HepG2 (cell line): ENCODE measurements around the gene DSC2. TPM values are rescaled to one million over a fixed set of nuclear protein-coding genes. Genes with fewer than 3 reads are reported as not detected.

ENCODE experiments used
- GATAD1 ChIP-seq: IDR thresholded peaks from 2 replicates; pipeline ENCODE4 v1.6.1; 2016; ENCODE audit warnings: missing genetic modification reagents, missing compliant biosample characterization
- KAT7 ChIP-seq: IDR thresholded peaks from 2 replicates; pipeline ENCODE4 v1.6.1; 2018; ENCODE audit warnings: borderline replicate concordance, missing compliant biosample characterization
- MIXL1 ChIP-seq: IDR thresholded peaks from 2 replicates; pipeline ENCODE4 v1.6.1; 2016
- PITX1 ChIP-seq: sonication (generic); formaldehyde crosslinking; IDR thresholded peaks from 2 replicates; pipeline ENCODE4 v1.5.1; 2020; ENCODE audit warnings: mild to moderate bottlenecking, missing genetic modification reagents
- PRDM15 ChIP-seq: sonication (generic); formaldehyde crosslinking; IDR thresholded peaks from 2 replicates; pipeline ENCODE4 v1.4.0; 2020; ENCODE audit warnings: missing genetic modification reagents
- SIN3B ChIP-seq: fragments of 150-350 bp; IDR thresholded peaks from 2 replicates; pipeline ENCODE4 v1.6.1; 2014; ENCODE audit warnings: low read length
- SP5 ChIP-seq: IDR thresholded peaks from 2 replicates; pipeline ENCODE4 v1.6.1; 2016; ENCODE audit warnings: low read depth, borderline replicate concordance
- SRY ChIP-seq: sonication (generic); formaldehyde crosslinking; IDR thresholded peaks from 2 replicates; pipeline ENCODE4 v1.8.0; 2022; ENCODE audit warnings: mild to moderate bottlenecking, missing genetic modification reagents
- USF2 ChIP-seq, 2 experiments: sonication (generic) in 1 of 2; formaldehyde crosslinking in 1 of 2; IDR thresholded peaks; 2 replicates each; pipeline versions ENCODE4 v1.5.1 to v1.6.1; 2011 to 2020; ENCODE audit warnings: borderline replicate concordance in 1 of 2, low read depth in 1 of 2, low read length in 1 of 2, mild to moderate bottlenecking in 1 of 2, missing genetic modification reagents in 1 of 2, moderate library complexity in 1 of 2
- ZBTB20 ChIP-seq: sonication (generic); formaldehyde crosslinking; IDR thresholded peaks from 2 replicates; pipeline ENCODE4 v1.8.1; 2023; ENCODE audit warnings: missing genetic modification reagents, low read depth, mild to moderate bottlenecking, borderline replicate concordance
- ZFP90 ChIP-seq: sonication (generic); formaldehyde crosslinking; IDR thresholded peaks from 2 replicates; pipeline ENCODE4 v1.8.0; 2022; ENCODE audit warnings: missing genetic modification reagents, mild to moderate bottlenecking, inconsistent platforms, borderline replicate concordance
- ZNF331 ChIP-seq: sonication (generic); formaldehyde crosslinking; IDR thresholded peaks from 2 replicates; pipeline ENCODE4 v1.4.0; 2020; ENCODE audit warnings: missing genetic modification reagents
- ZNF713 ChIP-seq: sonication (generic); formaldehyde crosslinking; IDR thresholded peaks from 2 replicates; pipeline ENCODE4 v1.4.0; 2020; ENCODE audit warnings: mild to moderate bottlenecking, missing genetic modification reagents
- ZNF777 ChIP-seq: sonication (generic); formaldehyde crosslinking; IDR thresholded peaks from 2 replicates; pipeline ENCODE4 v1.4.0; 2020; ENCODE audit warnings: missing genetic modification reagents
- ZNF891 ChIP-seq: sonication (generic); formaldehyde crosslinking; IDR thresholded peaks from 2 replicates; pipeline ENCODE4 v1.5.0; 2020; ENCODE audit warnings: mild to moderate bottlenecking, missing genetic modification reagents
- polyA plus RNA-seq, 8 experiments: library from polyadenylated mRNA; depleted of rRNA in 3 of 8; stranded (reverse) in 7 of 8; unstranded in 1 of 8; fragments of >200 nt; fragmentation: Illumina TruSeq in 4 of 8; extraction: Trizol in 4 of 8; gene quantifications; 2 replicates each; pipeline versions ENCODE4 v1.2.1 to v1.2.3, GENCODE V29; 2011 to 2016; ENCODE audit warnings: low read depth in 4 of 8, missing spikeins in 1 of 8, mixed read lengths in 1 of 8; ENCODE audit not compliant: insufficient read depth in 1 of 8
- total RNA-seq, 5 experiments: library from RNA; depleted of rRNA; stranded (reverse); fragments of >200 nt; fragmentation: Illumina TruSeq; extraction: Trizol; gene quantifications; 2 replicates each; pipeline ENCODE4 v1.2.3, GENCODE V29; 2016; ENCODE audit warnings: low read depth in 1 of 5
- TF ChIP-seq, protein P1 (sequence below): sonication (generic); formaldehyde crosslinking; IDR thresholded peaks from 2 replicates; pipeline ENCODE4 v1.5.1; 2020; ENCODE audit warnings: mild to moderate bottlenecking, missing genetic modification reagents, moderate library complexity
- TF ChIP-seq, protein P2 (sequence below): sonication (generic); formaldehyde crosslinking; IDR thresholded peaks from 2 replicates; pipeline ENCODE4 v1.5.0; 2020; ENCODE audit warnings: missing genetic modification reagents, mild to moderate bottlenecking, borderline replicate concordance

DSC2 gene
- total and polyA plus RNA-seq, 2 of the 13 experiments (the other 11 are each of a cell fraction or from before 2014, with no cell fraction given): 7.2 to 24.9 TPM

- TF ChIP-seq, protein P1, sequence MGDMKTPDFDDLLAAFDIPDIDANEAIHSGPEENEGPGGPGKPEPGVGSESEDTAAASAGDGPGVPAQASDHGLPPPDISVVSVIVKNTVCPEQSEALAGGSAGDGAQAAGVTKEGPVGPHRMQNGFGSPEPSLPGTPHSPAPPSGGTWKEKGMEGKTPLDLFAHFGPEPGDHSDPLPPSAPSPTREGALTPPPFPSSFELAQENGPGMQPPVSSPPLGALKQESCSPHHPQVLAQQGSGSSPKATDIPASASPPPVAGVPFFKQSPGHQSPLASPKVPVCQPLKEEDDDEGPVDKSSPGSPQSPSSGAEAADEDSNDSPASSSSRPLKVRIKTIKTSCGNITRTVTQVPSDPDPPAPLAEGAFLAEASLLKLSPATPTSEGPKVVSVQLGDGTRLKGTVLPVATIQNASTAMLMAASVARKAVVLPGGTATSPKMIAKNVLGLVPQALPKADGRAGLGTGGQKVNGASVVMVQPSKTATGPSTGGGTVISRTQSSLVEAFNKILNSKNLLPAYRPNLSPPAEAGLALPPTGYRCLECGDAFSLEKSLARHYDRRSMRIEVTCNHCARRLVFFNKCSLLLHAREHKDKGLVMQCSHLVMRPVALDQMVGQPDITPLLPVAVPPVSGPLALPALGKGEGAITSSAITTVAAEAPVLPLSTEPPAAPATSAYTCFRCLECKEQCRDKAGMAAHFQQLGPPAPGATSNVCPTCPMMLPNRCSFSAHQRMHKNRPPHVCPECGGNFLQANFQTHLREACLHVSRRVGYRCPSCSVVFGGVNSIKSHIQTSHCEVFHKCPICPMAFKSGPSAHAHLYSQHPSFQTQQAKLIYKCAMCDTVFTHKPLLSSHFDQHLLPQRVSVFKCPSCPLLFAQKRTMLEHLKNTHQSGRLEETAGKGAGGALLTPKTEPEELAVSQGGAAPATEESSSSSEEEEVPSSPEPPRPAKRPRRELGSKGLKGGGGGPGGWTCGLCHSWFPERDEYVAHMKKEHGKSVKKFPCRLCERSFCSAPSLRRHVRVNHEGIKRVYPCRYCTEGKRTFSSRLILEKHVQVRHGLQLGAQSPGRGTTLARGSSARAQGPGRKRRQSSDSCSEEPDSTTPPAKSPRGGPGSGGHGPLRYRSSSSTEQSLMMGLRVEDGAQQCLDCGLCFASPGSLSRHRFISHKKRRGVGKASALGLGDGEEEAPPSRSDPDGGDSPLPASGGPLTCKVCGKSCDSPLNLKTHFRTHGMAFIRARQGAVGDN: peak; percentile 78
- 0 out of 2 replicates have a peak, but pooled peaks have one; percentile 20 for TF ChIP-seq GATAD1 (CRISPR knock-in tag)
- TF ChIP-seq PRDM15 (CRISPR knock-in tag): peak; percentile 33; the same call in 1 of the 2 replicates
- TF ChIP-seq, protein P2, sequence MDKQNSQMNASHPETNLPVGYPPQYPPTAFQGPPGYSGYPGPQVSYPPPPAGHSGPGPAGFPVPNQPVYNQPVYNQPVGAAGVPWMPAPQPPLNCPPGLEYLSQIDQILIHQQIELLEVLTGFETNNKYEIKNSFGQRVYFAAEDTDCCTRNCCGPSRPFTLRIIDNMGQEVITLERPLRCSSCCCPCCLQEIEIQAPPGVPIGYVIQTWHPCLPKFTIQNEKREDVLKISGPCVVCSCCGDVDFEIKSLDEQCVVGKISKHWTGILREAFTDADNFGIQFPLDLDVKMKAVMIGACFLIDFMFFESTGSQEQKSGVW (CRISPR knock-in tag): no peak
- TF ChIP-seq ZNF891 (CRISPR knock-in tag): no peak
- TF ChIP-seq ZNF331: peak; percentile 60; the same call in 1 of the 2 replicates
- TF ChIP-seq SIN3B: no peak
- peak; percentile 49; the same call in 1 of the 2 replicates for TF ChIP-seq SRY
- TF ChIP-seq MIXL1 (CRISPR knock-in tag): peak; percentile 60; the same call in 1 of the 2 replicates
- TF ChIP-seq PITX1 (CRISPR knock-in tag): peak; percentile 79; the same call in 1 of the 2 replicates
- peak; percentile 45; the same call in 1 of the 2 replicates for TF ChIP-seq SP5 (CRISPR knock-in tag)
- 0 out of 2 replicates have a peak, but pooled peaks have one; percentile 22 for TF ChIP-seq ZBTB20 (CRISPR knock-in tag)
- 0 out of 2 replicates have a peak, but pooled peaks have one; percentile 57 for TF ChIP-seq ZNF713 (CRISPR knock-in tag)
- 0 out of 2 replicates have a peak, but pooled peaks have one; percentile 13 for TF ChIP-seq ZNF777 (CRISPR knock-in tag)
- peak; percentile 74; the same call in 1 of the 2 replicates for TF ChIP-seq ZFP90 (CRISPR knock-in tag)
- TF ChIP-seq KAT7 (CRISPR knock-in tag): peak; percentile 39; the same call in 1 of the 2 replicates
- no peak for TF ChIP-seq USF2 (IDR thresholded peaks at IDR 0.05; ENCODE audit: low read depth, low read length)
- no peak for TF ChIP-seq USF2 (CRISPR knock-in tag; IDR thresholded peaks at IDR 0.05; ENCODE audit: borderline replicate concordance)
Measured at GRCh38 chr18:31102025-31102684, at the start of gene DSC2 (continued).
